A549 (cell line): ENCODE measurements around the gene NPIPB8. TPM values are rescaled to one million over a fixed set of nuclear protein-coding genes. Genes with fewer than 3 reads are reported as not detected.
"Not testable (repeated sequence)": the region's sequence is repeated elsewhere in the genome, so short reads cannot be mapped to it uniquely, and the experiment has no call there.

Source experiments
- ATAC-seq, 2 experiments: fragments of 200-7000 bp in 1 of 2; fragments of >200 bp in 1 of 2; cut with Nextera tagmentation in 1 of 2; cut with Tn5 transposase in 1 of 2; 3 replicates each; pipeline versions ENCODE4 v1.8.0 to v1.9.1; 2018 to 2020; ENCODE audit warnings: mild to moderate bottlenecking in 1 of 2, moderate library complexity in 1 of 2
- CTCF ChIA-PET: fragments of 300-600 bp; sonication (Branson Sonifier 250); formaldehyde crosslinking; extraction: SDS; loops from one replicate; lab custom pipeline; 2021; ENCODE audit warnings: antibody characterized with exemption, inconsistent platforms; lab: Yijun Ruan, JAX
- POLR2A ChIA-PET: fragments of 350-600 bp; formaldehyde crosslinking; extraction: SDS; loops from one replicate; lab custom pipeline; 2021; ENCODE audit warnings: antibody characterized with exemption, inconsistent platforms; lab: Yijun Ruan, JAX
- DNase-seq, 2 experiments: peaks; one replicate each; pipeline versions ENCODE4 v3.0.0 to v3.0.0-alpha.2; 2011 to 2016; ENCODE audit warnings: low read depth in 1 of 2, low spot score in 1 of 2
- FAIRE-seq: peaks from 2 replicates; lab custom pipeline; 2011; peaks lifted over from hg19 to GRCh38; lab: Jason Lieb, UNC
- H3K27ac ChIP-seq, 2 experiments: fragments of >200 bp; sonication (Bioruptor Twin); formaldehyde crosslinking; 3 replicates each; pipeline ENCODE4 v1.5.1; 2016 to 2017
- H3K4me1 ChIP-seq: fragments of >200 bp; sonication (Bioruptor Twin); formaldehyde crosslinking; 3 replicates; pipeline ENCODE4 v1.6.1; 2016
- H3K4me2 ChIP-seq: fragments of >200 bp; sonication (Bioruptor Twin); formaldehyde crosslinking; 3 replicates; pipeline ENCODE4 v1.6.1; 2016
- H3K4me3 ChIP-seq: fragments of >200 bp; sonication (Bioruptor Twin); formaldehyde crosslinking; 3 replicates; pipeline ENCODE4 v1.5.1; 2016
- H3K9me3 ChIP-seq: fragments of >200 bp; sonication (Bioruptor Twin); formaldehyde crosslinking; 3 replicates; pipeline ENCODE4 v1.6.1; 2016
- BHLHE40 ChIP-seq: IDR thresholded peaks from 2 replicates; pipeline ENCODE4 v1.6.1; 2012; ENCODE audit warnings: low read depth, low read length, inconsistent platforms
- CBX8 ChIP-seq: fragments of 200-600 bp; sonication (generic); IDR thresholded peaks from 2 replicates; pipeline ENCODE4 v1.6.1; 2016
- CHD2 ChIP-seq: fragments of 150-350 bp; IDR thresholded peaks from 2 replicates; pipeline ENCODE4 v1.6.1; 2014; ENCODE audit warnings: low read length; ENCODE audit not compliant: partially characterized antibody
- EP300 ChIP-seq, 2 experiments: fragments of >200 bp; sonication (Bioruptor Twin); formaldehyde crosslinking; IDR thresholded peaks; 2 replicates in 1 of 2; 3 replicates in 1 of 2; pipeline ENCODE4 v1.6.1; 2016 to 2017
- FOSL2 ChIP-seq, 2 experiments: fragments of 450-650 bp in 1 of 2; fragments of >200 bp in 1 of 2; sonication (Bioruptor Twin) in 1 of 2; formaldehyde crosslinking; IDR thresholded peaks; 2 replicates each; pipeline versions ENCODE4 v1.5.0 to v1.6.1; 2016 to 2020; ENCODE audit warnings: mild to moderate bottlenecking in 1 of 2, moderate library complexity in 1 of 2
- JUN ChIP-seq, 2 experiments: fragments of >200 bp; sonication (Bioruptor Twin); formaldehyde crosslinking; IDR thresholded peaks; 2 replicates in 1 of 2; 3 replicates in 1 of 2; pipeline ENCODE4 v1.6.1; 2016 to 2017
- JUNB ChIP-seq: fragments of >200 bp; sonication (Bioruptor Twin); formaldehyde crosslinking; IDR thresholded peaks from 2 replicates; pipeline ENCODE4 v1.6.1; 2016
- KDM1A ChIP-seq: fragments of 200-600 bp; sonication (generic); IDR thresholded peaks from 2 replicates; pipeline ENCODE4 v1.6.1; 2016; ENCODE audit warnings: low read depth, mild to moderate bottlenecking
- MAZ ChIP-seq: fragments of 150-350 bp; IDR thresholded peaks from 2 replicates; pipeline ENCODE4 v1.6.1; 2014; ENCODE audit warnings: antibody characterized with exemption, low read depth, low read length, borderline replicate concordance
- MYC ChIP-seq: IDR thresholded peaks from 2 replicates; pipeline ENCODE4 v1.6.1; 2012; ENCODE audit warnings: mild to moderate bottlenecking, inconsistent platforms, low read length, improper control_type of control experiment, borderline replicate concordance
- NFE2L2 ChIP-seq: fragments of 150-350 bp; conservative IDR thresholded peaks from 2 replicates; pipeline ENCODE4 v1.6.1; 2014; ENCODE audit warnings: low read length
- PHF8 ChIP-seq: fragments of 200-600 bp; sonication (generic); IDR thresholded peaks from 2 replicates; pipeline ENCODE4 v1.6.1; 2016; ENCODE audit warnings: low read depth, mild to moderate bottlenecking, antibody characterized with exemption, moderate library complexity, borderline replicate concordance
- RNF2 ChIP-seq: fragments of 200-600 bp; sonication (generic); IDR thresholded peaks from 2 replicates; pipeline ENCODE4 v1.6.1; 2016; ENCODE audit warnings: low read depth, mild to moderate bottlenecking, antibody characterized with exemption, moderate library complexity, borderline replicate concordance
- TP53 ChIP-seq: fragments of 250-450 bp; sonication (Bioruptor Pico); IDR thresholded peaks from 2 replicates; pipeline ENCODE4 v1.5.0; 2021; ENCODE audit warnings: mild to moderate bottlenecking, moderate library complexity
- ZC3H11A ChIP-seq: fragments of 450-650 bp; IDR thresholded peaks from 2 replicates; pipeline ENCODE4 v1.6.1; 2014; ENCODE audit warnings: antibody characterized with exemption, mild to moderate bottlenecking
- WGBS: methylation state at CpG from one replicate; pipeline ENCODE4 v1.1.6; 2017; ENCODE audit errors: missing lambda C conversion rate; 5-methylcytosine and 5-hydroxymethylcytosine counted together
- polyA plus RNA-seq, 4 experiments: library from polyadenylated mRNA; depleted of rRNA in 3 of 4; stranded (reverse); fragments of >200 nt; fragmentation: RNase III in 1 of 4; extraction: RNeasy Plus Mini Kit Qiagen cat#74134 plus additional on column Dnase treatment in 1 of 4; gene quantifications; 2 replicates in 3 of 4; 3 replicates in 1 of 4; pipeline ENCODE4 v1.2.3, GENCODE V29; 2011 to 2017
- TF ChIP-seq, protein P1 (sequence below): fragments of >200 bp; sonication (Bioruptor Twin); formaldehyde crosslinking; IDR thresholded peaks from 3 replicates; pipeline ENCODE4 v1.6.1; 2016
- TF ChIP-seq, protein P2 (sequence below): fragments of >200 bp; sonication (Bioruptor Twin); formaldehyde crosslinking; IDR thresholded peaks from 2 replicates; pipeline ENCODE4 v1.6.1; 2016
- TF ChIP-seq, protein P3 (sequence below): IDR thresholded peaks from 2 replicates; pipeline ENCODE4 v1.6.1; 2012
- TF ChIP-seq, protein P4 (sequence below): fragments of 150-350 bp; IDR thresholded peaks from 2 replicates; pipeline ENCODE4 v1.6.1; 2014; ENCODE audit warnings: low read depth, mild to moderate bottlenecking, low read length

Gene NPIPB8
- polyA plus RNA-seq, 2 of the 4 experiments (the other 2 are of a cell fraction), result 0.98 to 1.0 TPM

DNA sequence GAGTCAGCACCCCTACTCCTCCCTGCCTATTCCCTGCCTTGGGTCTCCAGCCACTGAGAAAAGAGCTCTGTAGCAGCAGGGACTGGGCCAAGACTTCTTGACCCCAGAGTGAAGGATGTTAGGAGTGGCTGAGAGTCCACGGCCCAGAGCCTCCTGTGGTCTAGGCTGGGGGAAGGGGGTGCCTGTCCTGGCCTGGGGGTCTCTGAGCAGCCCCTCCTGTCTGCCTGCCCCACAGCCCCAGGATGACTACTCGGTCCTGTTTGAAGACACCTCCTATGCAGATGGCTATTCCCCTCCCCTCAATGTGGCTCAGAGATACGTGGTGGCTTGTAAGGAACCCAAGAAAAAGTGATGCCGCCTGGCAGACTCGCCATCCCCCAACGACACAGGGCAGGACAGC, 46.5 kb upstream of the NPIPB8 start:
- H3K9me3 ChIP-seq, result no peaks in the 10 kb centered on the region
- ChIA-PET CTCF (interaction anchor here (1.0 to 1.6 kb wide), 3 partner anchors 12 to 313 kb away, joined by 3 to 4 read pairs (median 4); no protein-coding TSS in a partner anchor), POLR2A (no interaction called here)
- H3K4me3 ChIP-seq, result no peak overlapping the region
- peaks cover 19% of the 10 kb centered on the region for H3K4me1 ChIP-seq
- no peak for DNase-seq
- H3K27ac ChIP-seq, result no peak overlapping the region
- FAIRE-seq, result no peak
- no peak for ATAC-seq
- 83% methylated on average over 6 of the region's 6 CpGs for WGBS
- no peak for TF ChIP-seq MAZ
- no peak for TF ChIP-seq CHD2
- TF ChIP-seq NFE2L2, result no peak
- TF ChIP-seq KDM1A, result no peak
- TF ChIP-seq, protein P1, sequence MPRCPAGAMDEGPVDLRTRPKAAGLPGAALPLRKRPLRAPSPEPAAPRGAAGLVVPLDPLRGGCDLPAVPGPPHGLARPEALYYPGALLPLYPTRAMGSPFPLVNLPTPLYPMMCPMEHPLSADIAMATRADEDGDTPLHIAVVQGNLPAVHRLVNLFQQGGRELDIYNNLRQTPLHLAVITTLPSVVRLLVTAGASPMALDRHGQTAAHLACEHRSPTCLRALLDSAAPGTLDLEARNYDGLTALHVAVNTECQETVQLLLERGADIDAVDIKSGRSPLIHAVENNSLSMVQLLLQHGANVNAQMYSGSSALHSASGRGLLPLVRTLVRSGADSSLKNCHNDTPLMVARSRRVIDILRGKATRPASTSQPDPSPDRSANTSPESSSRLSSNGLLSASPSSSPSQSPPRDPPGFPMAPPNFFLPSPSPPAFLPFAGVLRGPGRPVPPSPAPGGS, result no peak
- TF ChIP-seq PHF8, result no peak
- no peak overlapping the region for H3K4me2 ChIP-seq

DNA sequence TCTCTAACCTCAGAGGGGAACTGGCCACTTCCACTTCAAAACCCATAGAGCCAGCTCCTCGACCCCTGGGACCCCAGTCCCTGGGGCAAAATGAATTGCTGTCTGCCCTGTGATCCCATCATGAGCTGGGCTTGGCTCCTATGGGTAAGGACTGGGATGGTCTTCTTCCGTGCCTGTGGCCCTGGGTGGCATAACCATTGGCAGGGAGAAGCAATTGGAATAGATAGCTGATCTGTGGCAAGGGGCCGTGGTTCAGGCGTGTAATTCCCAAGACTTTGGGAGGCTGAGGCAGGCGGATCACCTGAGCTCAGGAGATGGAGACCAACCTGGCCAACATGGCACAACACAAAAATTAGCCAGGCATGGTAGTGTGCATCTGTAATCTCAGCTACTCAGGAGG, 45.4 kb upstream of the NPIPB8 start:
- no peak overlapping the region for H3K4me3 ChIP-seq
- H3K4me2 ChIP-seq, result no peak overlapping the region
- ATAC-seq (no peak), FAIRE-seq (no peak), DNase-seq (no peak)
- ChIA-PET POLR2A (interaction anchor here (0.5 kb wide), 1 partner anchor 8 kb away, joined by 4 read pairs; no protein-coding TSS in a partner anchor), CTCF (interaction anchor here (0.8 to 1.5 kb wide), 2 partner anchors 24 to 51 kb away, joined by 3 to 4 read pairs; no protein-coding TSS in a partner anchor)
- peaks cover 13% of the 10 kb centered on the region for H3K4me1 ChIP-seq
- H3K27ac ChIP-seq, result no peak overlapping the region
- no peaks in the 10 kb centered on the region for H3K9me3 ChIP-seq
- TF ChIP-seq NFE2L2 (no peak), FOSL2 (IDR thresholded peaks at IDR 0.05) (no peak), FOSL2 (CRISPR knock-in tag; IDR thresholded peaks at IDR 0.05) (no peak), ZC3H11A (no peak), JUNB (no peak), MYC (no peak), EP300 (IDR thresholded peaks at IDR 0.05) (no peak), KDM1A (no peak), MAZ (no peak)
- TF ChIP-seq, protein P2, sequence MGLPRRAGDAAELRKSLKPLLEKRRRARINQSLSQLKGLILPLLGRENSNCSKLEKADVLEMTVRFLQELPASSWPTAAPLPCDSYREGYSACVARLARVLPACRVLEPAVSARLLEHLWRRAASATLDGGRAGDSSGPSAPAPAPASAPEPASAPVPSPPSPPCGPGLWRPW, result no peak
- TF ChIP-seq, protein P3, sequence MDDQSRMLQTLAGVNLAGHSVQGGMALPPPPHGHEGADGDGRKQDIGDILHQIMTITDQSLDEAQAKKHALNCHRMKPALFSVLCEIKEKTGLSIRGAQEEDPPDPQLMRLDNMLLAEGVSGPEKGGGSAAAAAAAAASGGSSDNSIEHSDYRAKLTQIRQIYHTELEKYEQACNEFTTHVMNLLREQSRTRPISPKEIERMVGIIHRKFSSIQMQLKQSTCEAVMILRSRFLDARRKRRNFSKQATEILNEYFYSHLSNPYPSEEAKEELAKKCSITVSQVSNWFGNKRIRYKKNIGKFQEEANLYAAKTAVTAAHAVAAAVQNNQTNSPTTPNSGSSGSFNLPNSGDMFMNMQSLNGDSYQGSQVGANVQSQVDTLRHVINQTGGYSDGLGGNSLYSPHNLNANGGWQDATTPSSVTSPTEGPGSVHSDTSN, result no peak
- TF ChIP-seq, protein P4, sequence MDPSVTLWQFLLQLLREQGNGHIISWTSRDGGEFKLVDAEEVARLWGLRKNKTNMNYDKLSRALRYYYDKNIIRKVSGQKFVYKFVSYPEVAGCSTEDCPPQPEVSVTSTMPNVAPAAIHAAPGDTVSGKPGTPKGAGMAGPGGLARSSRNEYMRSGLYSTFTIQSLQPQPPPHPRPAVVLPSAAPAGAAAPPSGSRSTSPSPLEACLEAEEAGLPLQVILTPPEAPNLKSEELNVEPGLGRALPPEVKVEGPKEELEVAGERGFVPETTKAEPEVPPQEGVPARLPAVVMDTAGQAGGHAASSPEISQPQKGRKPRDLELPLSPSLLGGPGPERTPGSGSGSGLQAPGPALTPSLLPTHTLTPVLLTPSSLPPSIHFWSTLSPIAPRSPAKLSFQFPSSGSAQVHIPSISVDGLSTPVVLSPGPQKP, result no peak
- WGBS, result 83% methylated on average over 5 of the region's 5 CpGs

DNA sequence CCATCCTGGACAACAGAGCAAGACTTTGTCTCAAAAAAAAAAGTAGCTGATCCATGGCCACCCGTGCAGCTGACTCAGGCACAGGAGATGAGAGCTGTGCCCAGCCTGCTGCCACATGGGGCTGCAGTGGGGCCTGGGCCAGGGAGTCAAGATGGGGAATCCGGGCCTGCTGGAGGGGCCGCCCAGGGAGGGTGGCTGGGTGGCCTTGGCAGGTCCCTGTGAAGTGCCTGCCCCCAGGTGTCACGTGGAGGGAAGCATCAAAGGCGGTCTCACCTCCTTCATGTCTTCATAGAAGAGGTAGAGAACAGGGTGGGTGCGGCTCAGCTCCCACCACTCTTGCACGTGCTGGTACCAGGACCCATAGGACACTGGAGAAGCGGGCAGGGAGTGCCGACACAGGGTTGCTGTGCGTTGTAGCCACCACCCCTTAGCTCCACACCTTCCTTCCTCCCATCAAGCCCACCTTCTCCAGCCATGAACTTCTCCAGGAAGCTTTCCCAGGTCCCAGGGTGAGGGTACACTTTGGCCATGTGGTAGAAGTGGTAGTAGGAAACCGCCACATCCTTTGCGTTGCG, 44.8 kb upstream of the NPIPB8 start:
- H3K27ac ChIP-seq, result no peak overlapping the region
- CTCF ChIA-PET, result interaction anchor here (0.8 to 1.5 kb wide), 3 partner anchors 10 to 51 kb away, joined by 3 to 4 read pairs (median 3); no protein-coding TSS in a partner anchor
- TF ChIP-seq, protein P2, result no peak
- no peak for TF ChIP-seq NFE2L2
- TF ChIP-seq EP300 (IDR thresholded peaks at IDR 0.05), result no peak
- TF ChIP-seq RNF2, result no peak
- no peak for TF ChIP-seq FOSL2 (IDR thresholded peaks at IDR 0.05)
- TF ChIP-seq FOSL2 (CRISPR knock-in tag; IDR thresholded peaks at IDR 0.05), result no peak
- no peak for TF ChIP-seq JUN (IDR thresholded peaks at IDR 0.05)
- no peak for TF ChIP-seq BHLHE40
- no peak for TF ChIP-seq TP53 (CRISPR knock-in tag)
- no peak for TF ChIP-seq MAZ
- TF ChIP-seq CBX8, result no peak
- TF ChIP-seq, protein P4, result no peak
- TF ChIP-seq, all 56 proteins: peak for 0
- Histone ChIP-seq H3K4me1 (peaks cover 7% of the 10 kb centered on the region; the same call in 2 of the 3 replicates), H3K4me2 (no peak overlapping the region), H3K4me3 (no peak overlapping the region), H3K9me3 (no peaks in the 10 kb centered on the region)
- WGBS, result 80% methylated on average over 12 of the region's 13 CpGs
- DNase-seq, result no peak
- no peak for ATAC-seq
- POLR2A ChIA-PET, result interaction anchor here (0.5 kb wide), 1 partner anchor 9 kb away, joined by 4 read pairs; no protein-coding TSS in a partner anchor
- FAIRE-seq, result no peak

DNA sequence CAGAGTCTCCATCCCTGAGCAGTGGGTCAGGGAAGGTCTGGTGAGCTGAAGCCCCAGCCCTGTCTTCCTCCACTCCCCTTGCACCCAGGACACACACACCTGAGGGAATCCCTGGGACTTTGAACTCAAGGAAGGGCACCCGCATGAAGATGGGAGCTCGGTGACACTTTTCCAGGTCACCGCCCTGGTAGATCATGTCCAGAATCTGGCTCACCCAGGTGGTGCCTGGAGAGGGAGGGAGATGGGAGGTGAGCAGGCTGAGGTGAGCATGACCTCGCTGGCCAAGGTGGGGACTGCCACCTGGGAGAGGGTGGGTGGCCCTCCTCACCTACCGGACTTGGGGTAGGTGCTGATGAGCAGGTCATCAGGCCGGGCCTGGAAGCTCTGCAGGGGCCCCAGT, 42.4 kb upstream of the NPIPB8 start:
- CTCF ChIA-PET, ATAC-seq, H3K27ac ChIP-seq, H3K9me3 ChIP-seq, FAIRE-seq, POLR2A ChIA-PET, H3K4me3 ChIP-seq, H3K4me1 ChIP-seq, H3K4me2 ChIP-seq, DNase-seq: not testable (repeated sequence)
- WGBS, result 93% methylated on average over 6 of the region's 6 CpGs
